ENCODE results near the gene KCNK5.

- TF ChIP-seq CTCF (IDR thresholded peaks at IDR 0.05) (no peak), POLR2A (IDR thresholded peaks at IDR 0.05) (no peak)
Observed at GRCh38 chr6:39190545-39191235, 38.6 kb downstream of the KCNK5 start.
